K562 (cell line): ENCODE data around the gene ADAM10. TPM values are rescaled to one million over a fixed set of nuclear protein-coding genes. Genes with fewer than 3 reads are reported as not detected.

Source experiments
- ARID3B ChIP-seq: fragments of 250-450 bp; sonication (Bioruptor Pico); IDR thresholded peaks from 2 replicates; pipeline ENCODE4 v1.4.0; 2020; ENCODE audit warnings: borderline replicate concordance
- ETV5 ChIP-seq: sonication (generic); formaldehyde crosslinking; IDR thresholded peaks from 2 replicates; pipeline ENCODE4 v1.4.0; 2020; ENCODE audit warnings: low read depth, mild to moderate bottlenecking, missing genetic modification reagents
- ETV6 ChIP-seq, 3 experiments: fragments of 150-350 bp in 1 of 3; sonication (generic) in 1 of 3; formaldehyde crosslinking in 1 of 3; IDR thresholded peaks; 2 replicates each; pipeline versions ENCODE4 v1.6.1 to v1.8.0; 2014 to 2022; ENCODE audit warnings: borderline replicate concordance in 2 of 3, low read depth in 2 of 3, antibody characterized with exemption in 1 of 3, low read length in 1 of 3, mild to moderate bottlenecking in 1 of 3, missing genetic modification reagents in 1 of 3
- HDAC1 ChIP-seq, 2 experiments: fragments of 450-650 bp; IDR thresholded peaks; 2 replicates each; pipeline ENCODE4 v1.6.1; 2016 to 2017; ENCODE audit warnings: inconsistent platforms in 1 of 2, mild to moderate bottlenecking in 1 of 2, moderate library complexity in 1 of 2
- HLTF ChIP-seq: fragments of 450-650 bp; IDR thresholded peaks from 2 replicates; pipeline ENCODE4 v1.6.1; 2016
- HMGN3 ChIP-seq: IDR thresholded peaks from 2 replicates; pipeline ENCODE4 v1.6.1; 2011; ENCODE audit warnings: borderline replicate concordance, low read depth, mild to moderate bottlenecking, mixed read lengths, low read length; ENCODE audit not compliant: insufficient read length; ENCODE audit errors: extremely low read depth
- HSF4 ChIP-seq: fragments of 250-450 bp; sonication (Bioruptor Pico); IDR thresholded peaks from 2 replicates; pipeline ENCODE4 v2.1.2; 2022; ENCODE audit warnings: mild to moderate bottlenecking, moderate library complexity, borderline replicate concordance
- KAT2B ChIP-seq: IDR thresholded peaks from one replicate; pipeline ENCODE4 v1.6.1; 2012; ENCODE audit warnings: low read depth, mild to moderate bottlenecking, control low read depth, inconsistent platforms, low read length, moderate library complexity
- MCM3 ChIP-seq: fragments of 450-650 bp; IDR thresholded peaks from 2 replicates; pipeline ENCODE4 v1.6.1; 2016
- MEF2D ChIP-seq: conservative IDR thresholded peaks from 2 replicates; pipeline ENCODE4 v1.6.1; 2016; ENCODE audit warnings: low read depth, missing genetic modification characterization, missing compliant biosample characterization
- MIER1 ChIP-seq: fragments of 450-650 bp; IDR thresholded peaks from 2 replicates; pipeline ENCODE4 v1.6.1; 2016; ENCODE audit warnings: antibody characterized with exemption, mild to moderate bottlenecking, low read depth
- RBBP5 ChIP-seq: fragments of 200-600 bp; sonication (generic); IDR thresholded peaks from 2 replicates; pipeline ENCODE4 v1.6.1; 2012; ENCODE audit warnings: borderline replicate concordance, mild to moderate bottlenecking, low read length, control low read depth, inconsistent platforms; ENCODE audit not compliant: insufficient read depth, poor library complexity, severe bottlenecking
- TRIM28 ChIP-seq: fragments of 450-650 bp; IDR thresholded peaks from 2 replicates; pipeline ENCODE4 v1.6.1; 2017
- XRCC4 ChIP-seq: IDR thresholded peaks from one replicate; pipeline ENCODE4 v1.6.1; 2011; ENCODE audit not compliant: insufficient read depth, insufficient read length; ENCODE audit errors: extremely low read depth
- ZBED1 ChIP-seq: IDR thresholded peaks from 2 replicates; pipeline ENCODE4 v1.6.1; 2014
- ZBTB11 ChIP-seq, 3 experiments: fragments of 200-800 bp in 1 of 3; fragments of 250-450 bp in 1 of 3; fragments of 450-650 bp in 1 of 3; sonication (Bioruptor Pico) in 1 of 3; sonication (Bioruptor generic) in 1 of 3; formaldehyde crosslinking in 1 of 3; IDR thresholded peaks; 2 replicates each; pipeline versions ENCODE4 v1.6.1 to v1.8.0; 2016 to 2022; ENCODE audit warnings: mild to moderate bottlenecking in 2 of 3, missing genetic modification characterization in 2 of 3, missing compliant biosample characterization in 1 of 3, moderate library complexity in 1 of 3
- ZNF512 ChIP-seq: IDR thresholded peaks from 2 replicates; pipeline ENCODE4 v1.6.1; 2016; ENCODE audit warnings: missing genetic modification characterization, missing compliant biosample characterization
- ZNF668 ChIP-seq: fragments of 250-450 bp; sonication (Bioruptor Pico); IDR thresholded peaks from 2 replicates; pipeline ENCODE4 v1.8.0; 2022; ENCODE audit warnings: mild to moderate bottlenecking, inconsistent platforms
- ZNF696 ChIP-seq: fragments of 250-450 bp; sonication (Bioruptor Pico); conservative IDR thresholded peaks from 2 replicates; pipeline ENCODE4 v1.4.0; 2020; ENCODE audit warnings: mild to moderate bottlenecking, moderate library complexity
- polyA plus RNA-seq, 8 experiments: library from polyadenylated mRNA; depleted of rRNA in 4 of 8; stranded (reverse) in 5 of 8; unstranded in 3 of 8; fragments of >200 nt; fragmentation: Nextera tagmentation in 2 of 8; fragmentation: Illumina TruSeq in 1 of 8; extraction: Ambion mirVana in 2 of 8; extraction: Trizol in 1 of 8; gene quantifications; 2 replicates each; pipeline versions ENCODE4 v1.2.1 to v1.2.3, GENCODE V29; 2011 to 2014; ENCODE audit warnings: inconsistent platforms in 1 of 8, missing spikeins in 1 of 8
- total RNA-seq, 7 experiments: library from RNA; depleted of rRNA in 6 of 7; stranded (reverse); fragments of >200 nt in 6 of 7; fragmentation: Illumina TruSeq in 2 of 7; extraction: Trizol in 2 of 7; gene quantifications; 2 replicates each; pipeline versions ENCODE4 v1.2.1 to v1.2.3, GENCODE V29; 2011 to 2021; ENCODE audit warnings: low replicate concordance in 1 of 7

Gene ADAM10
- total and polyA plus RNA-seq, 9 of the 15 experiments (the other 6 are each of a cell fraction or from before 2014, with no cell fraction given): 11.9 to 152 (median 57.3) TPM

GRCh38 chr15:58749532-58750337, at the start of gene ADAM10 (continued):
- TF ChIP-seq ZNF696: no peak
- no peak for TF ChIP-seq HLTF
- no peak for TF ChIP-seq ZNF512 (tag)
- no peak for TF ChIP-seq MIER1
- TF ChIP-seq XRCC4: no peak
- peak; percentile 5 for TF ChIP-seq RBBP5
- TF ChIP-seq MCM3: no peak
- no peak for TF ChIP-seq KAT2B
- peak; percentile 73 to 75; a peak in 2 of 4 replicates for TF ChIP-seq ETV6 (IDR thresholded peaks at IDR 0.05; ENCODE audit: borderline replicate concordance in 1 of 2, low read depth in 2 of 2, low read length in 1 of 2)
- no peak; the same call in 1 of the 2 replicates for TF ChIP-seq ETV6 (CRISPR knock-in tag; IDR thresholded peaks at IDR 0.05; ENCODE audit: borderline replicate concordance)
- TF ChIP-seq HSF4 (CRISPR knock-in tag): no peak
- TF ChIP-seq MEF2D (tag): 0 out of 2 replicates have a peak, but pooled peaks have one; percentile 24
- TF ChIP-seq ETV5: 0 out of 2 replicates have a peak, but pooled peaks have one; percentile 7
- TF ChIP-seq ZNF668 (CRISPR knock-in tag): no peak
- TF ChIP-seq HMGN3: peak; percentile 82
- no peak for TF ChIP-seq ZBED1
- peak in 1 of 3 experiments; percentile 59; a peak in 2 of 6 replicates for TF ChIP-seq ZBTB11 (CRISPR knock-in tag; IDR thresholded peaks at IDR 0.05)
- no peak for TF ChIP-seq TRIM28
- TF ChIP-seq ARID3B (CRISPR knock-in tag): no peak
- TF ChIP-seq HDAC1 (IDR thresholded peaks at IDR 0.05): peak in 1 of 2 experiments; percentile 87; a peak in 2 of 4 replicates
